Stimulated activated CD4-positive, alpha-beta T cell treated with anti-CD3 and anti-CD28 coated beads, TNF-alpha, amount 100 ng/mL, for 4 hours (primary cell): ENCODE measurements around the gene TMEM114.

ENCODE experiments used
- DNase-seq, 3 experiments: peaks; one replicate each; pipeline ENCODE4 v3.0.0-alpha.2; 2020; ENCODE audit warnings: low read depth in 3 of 3

The TMEM114 gene

GRCh38 chr16:8589900-8590688 is at the start of gene TMEM114:
Gene TMEM114 (minus strand): TSS chr16:8590511. CDS start chr16:8589838, 673 bp downstream.
- DNase-seq = no peak

- no peak for DNase-seq
Measured at GRCh38 chr16:8639694-8640093, 49.4 kb upstream of the TMEM114 start.

GRCh38 chr16:8634991-8635736 is 44.9 kb upstream of the TMEM114 start:
- no peak for DNase-seq

- no peak for DNase-seq
Measured at GRCh38 chr16:8632675-8633182, 42.4 kb upstream of the TMEM114 start.

GRCh38 chr16:8631818-8632465 is 41.6 kb upstream of the TMEM114 start:
- no peak for DNase-seq

- DNase-seq = no peak
Measured at GRCh38 chr16:8631373-8631772, 41.1 kb upstream of the TMEM114 start.

- DNase-seq = no peak
Measured at GRCh38 chr16:8630255-8630953, 40.1 kb upstream of the TMEM114 start.

- no peak for DNase-seq
Measured at GRCh38 chr16:8628981-8629725, 38.8 kb upstream of the TMEM114 start.

GRCh38 chr16:8627456-8627855 is 37.1 kb upstream of the TMEM114 start:
- no peak for DNase-seq

GRCh38 chr16:8626946-8627345 is 36.6 kb upstream of the TMEM114 start:
- no peak for DNase-seq

GRCh38 chr16:8625491-8626087 is 35.3 kb upstream of the TMEM114 start:
- DNase-seq = no peak

- no peak for DNase-seq
Measured at GRCh38 chr16:8623634-8624033, 33.3 kb upstream of the TMEM114 start.

- no peak for DNase-seq
Measured at GRCh38 chr16:8622315-8622656, 32.0 kb upstream of the TMEM114 start.

GRCh38 chr16:8621572-8622314 is 31.4 kb upstream of the TMEM114 start, which contains the start of gene METTL22:
Gene METTL22 (plus strand): TSS chr16:8621698. CDS start chr16:8625666, 3,968 bp downstream.
- peak; percentile 85 to 92 (median 87) for DNase-seq

GRCh38 chr16:8621222-8621571 is 30.9 kb upstream of the TMEM114 start:
- no peak for DNase-seq

GRCh38 chr16:8620535-8620934 is 30.2 kb upstream of the TMEM114 start:
- no peak for DNase-seq

- DNase-seq = no peak
Measured at GRCh38 chr16:8619671-8620370, 29.5 kb upstream of the TMEM114 start.

- no peak for DNase-seq
Measured at GRCh38 chr16:8614435-8615029, 24.2 kb upstream of the TMEM114 start.
